Muscle of back (tissue), 11 donors: ENCODE results near the gene SOS1. TPM values are rescaled to one million over a fixed set of nuclear protein-coding genes. Genes with fewer than 3 reads are reported as not detected.
A peak's percentile ranks its signal among the peaks of the same experiment; 100 is the strongest.

Source experiments
- DNase-seq, 3 donors: peaks; one replicate each; pipeline versions ENCODE4 v3.0.0 to v3.0.0-alpha.2; 2013
- polyA plus RNA-seq, 10 donors: library from polyadenylated mRNA; unstranded; fragments of 120-200 nt; gene quantifications; one replicate each; pipeline ENCODE4 v1.2.1, GENCODE V29; 2013; ENCODE audit not compliant: insufficient read length in 10 of 10

Gene SOS1
- polyA plus RNA-seq, 10 donors: 23.3 to 44.2 (median 30.3) TPM

- DNase-seq: no peak
These were observed 93.4 kb downstream of the SOS1 start for GRCh38 chr2:39027421-39027820.

GRCh38 chr2:39024833-39025232 lies 96.0 kb downstream of the SOS1 start:
- no peak for DNase-seq

GRCh38 chr2:39023649-39024048 lies 97.2 kb downstream of the SOS1 start:
- no peak for DNase-seq

GRCh38 chr2:39022642-39023235 lies 98.1 kb downstream of the SOS1 start:
- DNase-seq: no peak

GRCh38 chr2:39020383-39020782 lies 100.5 kb downstream of the SOS1 start:
- DNase-seq: no peak

- DNase-seq: no peak
These were observed 102.2 kb downstream of the SOS1 start for GRCh38 chr2:39018638-39019037.

- peak in 2 of 3 donors; percentile 10 to 14 for DNase-seq
These were observed 103.5 kb downstream of the SOS1 start for GRCh38 chr2:39017334-39017733.

GRCh38 chr2:39015424-39015823 lies 105.4 kb downstream of the SOS1 start:
- no peak for DNase-seq

- no peak for DNase-seq
These were observed 107.0 kb downstream of the SOS1 start for GRCh38 chr2:39013871-39014270.

- DNase-seq: no peak
These were observed 112.2 kb downstream of the SOS1 start for GRCh38 chr2:39008665-39009064.

- no peak for DNase-seq
These were observed 112.9 kb downstream of the SOS1 start for GRCh38 chr2:39007875-39008504.

GRCh38 chr2:39000552-39000951 lies 120.3 kb downstream of the SOS1 start:
- DNase-seq: no peak

GRCh38 chr2:38997781-38998180 lies 123.1 kb downstream of the SOS1 start:
- peak; percentile 9 to 82 (median 34) for DNase-seq

GRCh38 chr2:38991899-38992298 lies 129.0 kb downstream of the SOS1 start:
- no peak for DNase-seq

- DNase-seq: no peak
These were observed 132.1 kb downstream of the SOS1 start for GRCh38 chr2:38988716-38989115.

- no peak for DNase-seq
These were observed 138.4 kb downstream of the SOS1 start for GRCh38 chr2:38982498-38982897.

GRCh38 chr2:38981670-38982357 lies 139.0 kb downstream of the SOS1 start:
- DNase-seq: no peak

GRCh38 chr2:38981003-38981669 lies 139.7 kb downstream of the SOS1 start:
- no peak for DNase-seq

GRCh38 chr2:38978908-38979307 lies 141.9 kb downstream of the SOS1 start:
- DNase-seq: no peak

- DNase-seq: peak in 1 of 3 donors; percentile 7
These were observed 142.5 kb downstream of the SOS1 start for GRCh38 chr2:38978296-38978903.

- no peak for DNase-seq
These were observed 143.8 kb downstream of the SOS1 start for GRCh38 chr2:38977047-38977446.

- DNase-seq: peak in 2 of 3 donors; percentile 32 to 42
These were observed 145.8 kb downstream of the SOS1 start for GRCh38 chr2:38975042-38975441.
